ENCODE results near the gene C7orf33.
"Not testable (repeated sequence)": the region's sequence is repeated elsewhere in the genome, so short reads cannot be mapped to it uniquely, and the experiment has no call there.

Gene C7orf33

DNA sequence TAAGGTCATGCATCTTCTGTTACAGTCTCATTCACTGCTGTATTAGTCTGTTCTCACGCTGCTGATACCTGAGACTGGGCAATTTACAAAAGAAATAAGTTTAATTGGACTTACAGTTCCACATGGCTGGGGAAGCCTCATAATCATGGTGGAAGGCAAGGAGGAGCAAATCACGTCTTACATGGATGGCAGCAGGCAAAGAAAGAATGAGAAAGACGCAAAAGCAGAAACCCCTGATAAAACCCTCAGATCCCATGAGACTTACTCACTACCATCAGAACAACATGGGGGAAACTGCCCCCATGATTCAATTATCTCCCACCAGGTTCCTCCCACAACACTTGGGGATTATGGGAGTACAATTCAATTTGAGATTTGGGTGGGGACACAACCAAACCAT is 5.8 kb downstream of the C7orf33 start:
- not testable (repeated sequence) for H3K27ac Mint-ChIP-seq; DNase-seq; H3K4me1 Mint-ChIP-seq; H3K9me3 Mint-ChIP-seq; H3K27me3 Mint-ChIP-seq; H3K36me3 Mint-ChIP-seq (ENCODE audit: low read depth); H3K4me3 Mint-ChIP-seq; ATAC-seq

DNA sequence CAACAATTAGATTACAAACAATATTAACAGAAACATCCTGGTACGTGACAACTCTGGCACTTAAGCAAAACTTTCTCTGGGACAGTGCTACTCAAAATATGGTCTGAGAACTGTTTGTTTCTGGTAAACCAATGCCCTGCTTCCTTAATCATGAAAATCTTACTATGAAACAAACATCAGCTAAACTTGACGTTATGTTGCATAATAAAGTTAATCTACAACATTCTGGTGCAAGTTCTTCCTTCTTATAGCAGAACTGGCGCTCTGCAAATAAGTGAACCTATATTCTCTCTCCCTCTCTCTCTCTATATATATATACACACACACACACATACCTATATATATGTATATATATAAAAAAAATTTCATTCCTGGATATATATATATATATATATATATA is 7.8 kb downstream of the C7orf33 start:
- no peaks in the 10 kb centered on the region for H3K4me1 Mint-ChIP-seq
- no peak overlapping the region for H3K27ac Mint-ChIP-seq
- H3K4me3 Mint-ChIP-seq, result no peak overlapping the region
- H3K9me3 Mint-ChIP-seq, result peaks cover 7% of the 10 kb centered on the region
- DNase-seq, result no peak
- no peak for ATAC-seq
- no peaks in the 10 kb centered on the region for H3K36me3 Mint-ChIP-seq (ENCODE audit: low read depth)
- H3K27me3 Mint-ChIP-seq, result peaks cover 5% of the 10 kb centered on the region

DNA sequence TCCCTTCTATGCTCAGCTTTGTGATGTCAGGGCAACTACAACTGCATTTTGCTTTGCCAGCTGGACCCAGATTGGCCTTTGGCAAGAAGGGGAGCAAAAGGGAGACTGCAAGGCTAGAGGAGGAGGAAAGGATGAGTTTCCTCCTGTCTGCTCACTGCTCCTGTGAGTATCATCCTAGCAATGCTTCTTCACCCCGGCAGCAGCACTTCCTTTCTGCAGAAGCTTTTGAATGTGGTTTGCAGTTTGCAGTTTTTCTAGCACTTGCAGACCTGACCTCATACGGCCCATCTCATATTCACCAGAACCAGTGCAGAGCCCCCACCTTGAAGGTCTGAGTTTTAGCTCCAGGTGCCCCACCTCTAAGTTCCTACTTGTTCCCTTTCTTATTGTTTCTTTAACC is 14.8 kb downstream of the C7orf33 start:
- Mint-ChIP-seq H3K4me3 (no peak overlapping the region), H3K27ac (no peak overlapping the region), H3K4me1 (peaks cover 5% of the 10 kb centered on the region), H3K27me3 (peaks cover 4% of the 10 kb centered on the region), H3K9me3 (peaks cover 19% of the 10 kb centered on the region), H3K36me3 (ENCODE audit: low read depth) (no peaks in the 10 kb centered on the region)
- ATAC-seq (no peak), DNase-seq (no peak)

DNA sequence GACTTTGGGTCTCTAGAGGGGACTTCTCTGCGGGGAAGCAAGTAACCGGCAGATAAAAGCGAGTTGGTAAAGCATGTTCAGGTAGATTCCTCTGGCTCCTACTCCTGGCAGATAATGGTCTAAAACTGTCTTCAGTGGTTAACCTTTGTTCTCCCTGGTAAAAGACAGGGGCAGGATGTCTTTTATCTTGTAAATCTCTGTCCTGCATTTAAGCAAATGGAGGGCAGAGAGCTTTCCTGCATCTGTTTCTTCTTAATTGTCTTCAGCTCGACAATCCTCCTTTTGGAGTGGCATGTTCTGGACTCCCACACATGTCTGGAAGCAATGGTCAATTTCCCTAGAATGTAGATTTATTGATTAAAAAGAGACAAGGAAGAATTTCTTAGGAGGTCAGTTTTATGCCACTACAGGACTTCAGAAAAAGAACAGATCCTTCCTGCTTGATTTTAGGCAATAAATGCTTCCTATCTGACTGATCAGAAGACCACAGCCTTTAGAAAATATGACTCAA is 16.6 kb downstream of the C7orf33 start:
- Mint-ChIP-seq H3K9me3 (peaks cover 19% of the 10 kb centered on the region), H3K36me3 (ENCODE audit: low read depth) (no peaks in the 10 kb centered on the region), H3K27me3 (peaks cover 4% of the 10 kb centered on the region), H3K4me1 (peaks cover 5% of the 10 kb centered on the region), H3K27ac (no peak overlapping the region), H3K4me3 (no peak overlapping the region)
- ATAC-seq, result no peak
- no peak for DNase-seq

DNA sequence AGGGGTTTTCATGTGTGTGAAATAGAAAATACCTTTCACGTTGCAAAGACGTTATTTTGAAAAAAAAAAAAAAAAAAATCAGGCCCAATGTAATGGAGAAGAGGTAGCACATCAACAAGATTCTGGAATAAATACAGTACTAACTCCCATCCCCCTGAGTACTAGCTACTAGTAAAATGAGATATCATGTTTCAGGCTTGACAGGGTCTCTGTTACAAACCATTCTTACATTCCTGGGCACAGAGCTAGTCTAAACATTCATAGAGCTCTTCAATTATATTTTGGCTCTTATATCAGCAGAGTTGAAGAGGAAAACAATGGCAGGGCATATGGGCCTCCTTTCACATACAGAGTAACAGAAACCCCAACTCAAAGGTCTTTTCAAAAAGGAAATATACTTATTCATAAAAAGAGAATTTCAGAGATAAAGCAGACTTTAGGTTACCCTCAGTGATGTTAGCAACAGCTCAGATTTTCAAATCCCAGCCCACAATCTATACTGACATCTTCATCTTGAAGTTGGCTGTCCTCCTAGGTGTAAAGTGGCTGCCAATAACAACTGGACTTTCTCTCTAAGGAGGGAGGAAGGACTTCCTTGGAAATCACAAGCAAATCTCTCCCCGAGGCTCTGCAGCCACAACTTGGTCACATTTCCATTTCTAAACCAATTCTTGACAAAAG is 18.6 kb downstream of the C7orf33 start:
- Mint-ChIP-seq H3K27me3 (peaks cover 4% of the 10 kb centered on the region), H3K36me3 (ENCODE audit: low read depth) (no peaks in the 10 kb centered on the region), H3K4me3 (no peak overlapping the region), H3K9me3 (peaks cover 14% of the 10 kb centered on the region), H3K27ac (no peak overlapping the region), H3K4me1 (peaks cover 5% of the 10 kb centered on the region)
- DNase-seq (no peak), ATAC-seq (no peak)

DNA sequence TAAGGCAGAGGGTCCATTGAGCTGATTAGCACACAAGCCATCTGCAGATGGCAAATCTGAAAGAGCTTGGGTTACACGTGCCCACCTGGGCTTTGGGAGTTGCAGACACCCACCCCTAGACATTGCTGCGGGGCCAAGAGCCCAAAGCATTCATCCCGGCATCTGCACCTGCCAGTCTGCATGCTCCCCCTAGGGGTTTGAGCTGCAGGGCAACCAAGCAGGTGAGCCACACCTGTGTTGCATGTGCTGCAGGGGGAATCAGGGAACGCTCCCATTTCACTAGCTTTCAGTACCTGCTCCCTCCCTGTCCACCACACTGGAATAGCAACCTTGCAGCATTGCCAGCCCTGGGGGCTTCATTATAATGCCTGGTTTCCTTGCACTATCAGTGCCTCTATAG is 21.1 kb downstream of the C7orf33 start:
- no peaks in the 10 kb centered on the region for H3K9me3 Mint-ChIP-seq

DNA sequence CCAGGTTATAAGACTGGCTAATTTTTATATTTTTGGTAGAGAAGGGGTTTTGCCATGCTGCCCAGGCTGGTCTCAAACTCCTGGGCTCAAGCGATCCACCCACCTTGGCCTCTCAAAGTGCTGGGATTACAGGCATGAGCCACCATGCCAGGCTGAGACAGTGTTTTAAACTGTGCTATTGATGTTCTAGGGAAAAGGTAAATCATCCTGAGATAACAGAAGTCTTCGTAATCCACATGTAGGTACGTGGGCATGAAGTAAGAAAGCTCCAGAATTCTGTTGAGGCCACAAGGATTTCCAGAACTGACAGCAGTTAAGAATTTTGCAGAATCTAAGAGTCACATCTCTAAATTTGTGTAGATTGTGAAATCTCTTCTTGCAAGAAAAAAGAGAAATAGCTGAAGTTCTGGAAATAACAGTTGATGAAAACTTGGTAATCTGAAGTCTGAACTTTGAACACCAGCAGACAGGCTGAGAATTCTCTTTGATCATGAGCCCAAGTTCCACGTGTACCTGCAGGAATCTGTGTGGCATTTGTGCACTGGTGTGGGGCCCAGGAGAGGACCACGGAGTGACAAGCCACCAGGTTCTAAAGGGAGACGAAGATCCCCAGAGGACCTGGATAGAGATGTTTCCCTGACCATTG is 24.6 kb downstream of the C7orf33 start:
- no peak overlapping the region for H3K4me3 Mint-ChIP-seq
- no peak overlapping the region for H3K27ac Mint-ChIP-seq
- peaks cover 12% of the 10 kb centered on the region for H3K9me3 Mint-ChIP-seq
- H3K4me1 Mint-ChIP-seq, result no peaks in the 10 kb centered on the region
- peaks cover 6% of the 10 kb centered on the region for H3K36me3 Mint-ChIP-seq (ENCODE audit: low read depth)
- ATAC-seq, result no peak
- H3K27me3 Mint-ChIP-seq, result peaks cover 20% of the 10 kb centered on the region
- no peak for DNase-seq

More for the DNA sequence above, 21.1 kb downstream of the C7orf33 start:
- Mint-ChIP-seq H3K4me1 (peaks cover 5% of the 10 kb centered on the region), H3K27me3 (peaks cover 4% of the 10 kb centered on the region), H3K27ac (no peak overlapping the region), H3K4me3 (no peak overlapping the region), H3K36me3 (ENCODE audit: low read depth) (no peaks in the 10 kb centered on the region)
- DNase-seq (no peak), ATAC-seq (no peak)

DNA sequence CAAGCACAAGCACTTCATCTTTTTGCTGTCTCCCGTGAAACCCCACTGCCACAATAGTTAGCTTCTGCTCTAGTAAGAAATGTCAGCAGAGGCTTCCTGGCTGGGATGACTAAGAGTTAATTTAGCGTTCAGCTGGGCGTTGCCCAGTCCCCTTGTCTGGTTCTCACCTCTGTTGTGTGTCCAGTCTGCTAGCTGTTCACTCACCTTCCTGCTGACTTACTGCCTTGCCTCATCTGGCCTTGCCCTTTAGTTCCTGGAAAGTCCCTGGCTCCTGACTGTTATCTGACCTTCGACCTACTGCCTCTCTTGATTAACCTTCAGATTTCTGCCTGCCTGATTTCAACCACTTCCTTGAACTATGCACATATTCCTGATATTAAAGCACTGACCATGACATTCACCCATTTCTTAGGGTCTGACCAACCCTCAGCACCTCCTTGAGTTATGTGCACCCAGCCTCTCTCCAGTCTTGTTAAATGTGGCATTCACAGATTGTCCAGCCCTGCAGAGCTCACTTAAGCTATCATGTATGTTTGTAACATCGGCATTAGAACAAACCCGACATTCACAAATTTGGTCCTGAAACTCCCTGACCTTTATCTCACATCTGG is 30.3 kb downstream of the C7orf33 start:
- H3K9me3 Mint-ChIP-seq, result peaks cover 12% of the 10 kb centered on the region
- peak; percentile 12 for DNase-seq
- peaks cover 22% of the 10 kb centered on the region for H3K4me1 Mint-ChIP-seq
- peak; percentile 79 for ATAC-seq
- H3K36me3 Mint-ChIP-seq (ENCODE audit: low read depth), result peaks cover 6% of the 10 kb centered on the region
- H3K27me3 Mint-ChIP-seq, result peaks cover 37% of the 10 kb centered on the region
- H3K27ac Mint-ChIP-seq, result peak overlapping the region; percentile 46
- no peak overlapping the region for H3K4me3 Mint-ChIP-seq

DNA sequence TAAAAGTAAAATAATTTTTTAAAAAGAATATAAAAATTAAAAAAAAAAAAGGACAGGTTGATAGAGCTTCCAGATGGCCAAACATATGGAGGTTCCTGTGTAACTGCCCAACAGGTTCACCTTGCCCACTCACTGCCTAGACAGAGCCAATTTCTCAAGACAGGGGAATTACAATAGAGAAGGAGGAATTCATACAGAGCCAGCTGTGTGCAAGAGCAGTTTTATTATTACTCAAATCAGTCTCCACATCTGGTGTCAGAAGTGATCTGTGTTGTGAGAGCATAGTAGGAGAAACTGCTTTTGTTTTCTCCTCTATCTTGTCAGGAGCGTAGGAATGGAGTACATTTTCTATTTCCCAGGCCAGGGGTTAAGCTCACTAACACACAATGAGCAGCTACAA is 31.0 kb downstream of the C7orf33 start:
- no peak overlapping the region for H3K27ac Mint-ChIP-seq
- DNase-seq (no peak), ATAC-seq (no peak)
- H3K9me3 Mint-ChIP-seq, result peaks cover 12% of the 10 kb centered on the region
- H3K27me3 Mint-ChIP-seq, result peaks cover 37% of the 10 kb centered on the region
- H3K4me3 Mint-ChIP-seq, result no peak overlapping the region
- H3K36me3 Mint-ChIP-seq (ENCODE audit: low read depth), result peaks cover 6% of the 10 kb centered on the region
- H3K4me1 Mint-ChIP-seq, result peaks cover 22% of the 10 kb centered on the region

DNA sequence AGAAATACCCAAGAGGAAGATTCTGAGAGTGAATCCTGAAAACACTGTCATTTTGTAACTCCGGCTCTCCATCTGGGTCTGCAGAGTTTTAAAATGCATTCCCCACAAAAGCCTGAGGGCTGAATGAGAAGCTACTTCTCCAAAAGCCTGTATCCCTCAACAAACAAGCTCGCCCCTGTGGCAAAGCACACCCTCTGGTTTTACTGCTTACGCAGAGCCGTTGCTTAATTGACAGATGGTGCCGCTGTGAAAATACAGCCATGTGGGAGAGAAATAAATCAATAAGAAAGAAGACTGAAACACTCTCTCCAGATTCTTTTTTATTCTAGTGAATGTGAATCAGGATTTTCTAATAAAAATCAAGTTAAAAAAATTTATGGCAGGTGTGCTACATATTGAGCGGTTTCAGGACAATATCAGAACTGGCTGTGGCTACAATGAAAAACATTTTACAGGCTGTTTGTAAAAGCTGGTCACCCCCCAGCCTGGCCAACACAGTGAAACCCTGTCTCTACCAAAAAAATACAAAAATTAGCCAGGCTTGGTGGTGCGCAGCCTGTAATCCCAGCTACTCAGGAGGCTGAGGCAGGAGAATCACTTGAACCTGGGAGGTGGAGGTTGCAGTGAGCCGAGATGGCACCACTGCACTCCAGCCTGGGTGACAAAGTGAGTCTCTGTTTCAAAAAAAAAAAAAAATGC is 32.5 kb downstream of the C7orf33 start:
- Mint-ChIP-seq H3K27ac (no peak overlapping the region), H3K4me1 (peaks cover 32% of the 10 kb centered on the region), H3K4me3 (no peak overlapping the region), H3K27me3 (peaks cover 32% of the 10 kb centered on the region), H3K36me3 (ENCODE audit: low read depth) (peaks cover 5% of the 10 kb centered on the region), H3K9me3 (peaks cover 7% of the 10 kb centered on the region)
- DNase-seq (no peak), ATAC-seq (no peak)

DNA sequence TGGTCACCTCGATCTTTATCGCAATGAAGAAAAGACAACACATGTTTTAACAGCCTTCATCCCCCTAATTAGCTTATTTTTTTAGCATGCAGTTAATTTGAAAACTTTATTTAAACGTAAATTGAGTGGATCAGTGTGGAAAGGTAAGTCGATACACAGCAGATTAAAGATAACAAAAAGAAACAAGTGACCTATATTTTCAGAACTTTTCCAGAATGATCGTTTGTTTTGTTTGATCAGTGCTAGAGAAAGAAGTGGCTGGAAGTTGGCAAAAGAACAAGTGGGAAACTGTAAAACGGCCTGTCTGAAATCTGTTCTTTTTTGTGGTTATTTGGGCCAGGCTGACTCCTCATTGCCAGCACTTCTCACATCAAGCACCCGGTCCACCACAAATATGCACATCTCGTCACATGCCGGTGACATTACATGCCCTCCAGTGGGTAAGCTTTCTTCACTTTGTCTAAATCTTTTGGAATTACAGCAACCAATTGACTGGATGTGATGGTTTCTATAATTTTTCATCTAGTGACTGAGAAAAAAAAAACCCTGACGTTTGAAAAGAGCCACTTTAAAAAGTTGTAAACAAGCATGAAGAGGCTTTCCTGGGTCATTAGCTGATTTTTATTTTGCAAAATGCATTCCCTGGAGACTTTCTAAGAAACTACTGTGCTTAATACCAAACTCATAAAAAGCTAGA is 33.2 kb downstream of the C7orf33 start:
- Mint-ChIP-seq H3K27me3 (peaks cover 27% of the 10 kb centered on the region), H3K36me3 (ENCODE audit: low read depth) (no peaks in the 10 kb centered on the region), H3K4me3 (no peak overlapping the region), H3K27ac (no peak overlapping the region), H3K9me3 (no peaks in the 10 kb centered on the region), H3K4me1 (peaks cover 39% of the 10 kb centered on the region)
- ATAC-seq (no peak), DNase-seq (no peak)

DNA sequence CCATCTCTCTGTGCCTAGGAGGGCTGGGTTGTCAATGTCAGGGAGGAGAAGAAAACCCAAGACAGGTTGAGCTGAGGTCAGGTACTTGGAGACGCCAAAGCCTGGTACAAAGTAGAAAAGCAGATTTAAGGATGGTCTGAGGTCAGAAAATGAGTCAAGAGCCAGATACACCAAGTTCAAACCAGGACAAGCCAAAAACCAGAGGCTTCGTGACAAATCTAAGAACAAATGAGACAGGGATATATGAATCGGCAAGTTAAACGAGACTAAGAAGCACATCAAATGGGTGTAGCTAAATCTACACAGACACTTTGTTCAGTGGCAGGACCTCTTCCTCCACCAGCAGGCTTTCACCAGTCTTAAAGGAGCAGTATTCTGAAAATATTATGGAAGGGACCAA is 34.2 kb downstream of the C7orf33 start:
- Mint-ChIP-seq H3K27me3 (peaks cover 23% of the 10 kb centered on the region), H3K27ac (no peak overlapping the region), H3K4me1 (peaks cover 45% of the 10 kb centered on the region), H3K4me3 (no peak overlapping the region), H3K9me3 (no peaks in the 10 kb centered on the region), H3K36me3 (ENCODE audit: low read depth) (no peaks in the 10 kb centered on the region)
- DNase-seq (no peak), ATAC-seq (peak; percentile 51)

DNA sequence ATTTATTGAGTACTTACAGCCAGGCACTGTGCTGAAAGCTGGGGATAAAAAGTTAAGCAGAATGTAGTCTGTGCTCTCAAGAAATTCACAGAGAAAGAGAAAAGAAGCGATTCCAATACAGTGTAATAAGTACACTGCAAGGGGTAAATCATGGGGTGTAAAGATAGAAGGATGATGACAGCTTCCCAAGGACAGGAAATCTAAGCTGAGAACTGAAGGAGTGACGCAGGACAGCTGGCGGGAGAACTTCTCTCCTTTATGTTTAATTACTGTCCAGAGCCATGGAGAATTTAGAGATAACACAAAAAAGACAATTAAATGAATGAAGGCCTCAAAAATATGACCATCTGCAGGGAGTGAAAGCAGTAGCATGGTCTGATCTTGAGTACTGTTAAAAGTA is 34.8 kb downstream of the C7orf33 start:
- Mint-ChIP-seq H3K27ac (no peak overlapping the region), H3K27me3 (peaks cover 21% of the 10 kb centered on the region), H3K36me3 (ENCODE audit: low read depth) (no peaks in the 10 kb centered on the region), H3K4me3 (no peak overlapping the region), H3K9me3 (no peaks in the 10 kb centered on the region), H3K4me1 (peaks cover 47% of the 10 kb centered on the region)
- ATAC-seq, result no peak
- no peak for DNase-seq

DNA sequence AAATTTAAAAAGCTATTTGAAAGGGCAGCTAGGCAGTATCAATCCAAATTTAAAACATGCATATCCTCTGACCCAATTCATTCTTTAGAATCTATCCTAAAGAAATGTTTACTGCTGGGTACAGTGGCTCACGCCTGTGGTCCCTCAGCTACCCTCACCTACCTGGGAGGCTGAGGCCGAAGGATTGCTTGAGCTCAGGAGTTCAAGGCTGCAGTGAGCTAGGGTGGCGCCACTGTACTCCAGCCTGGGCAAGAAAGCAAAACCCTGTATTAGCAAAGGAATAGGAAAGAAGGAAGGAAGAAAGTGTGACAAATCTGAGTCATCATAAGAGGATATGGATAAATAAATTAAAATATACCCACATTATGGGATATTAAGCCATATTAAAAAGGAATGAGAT is 36.3 kb downstream of the C7orf33 start:
- Mint-ChIP-seq H3K27me3 (peaks cover 12% of the 10 kb centered on the region), H3K9me3 (no peaks in the 10 kb centered on the region), H3K36me3 (ENCODE audit: low read depth) (no peaks in the 10 kb centered on the region), H3K4me3 (no peak overlapping the region), H3K4me1 (peaks cover 37% of the 10 kb centered on the region), H3K27ac (no peak overlapping the region)
- DNase-seq (no peak), ATAC-seq (no peak)
